Measurements from ENCODE around the gene PASD1.

The PASD1 gene

GRCh38 chrX:151697522-151697921 lies 134.0 kb downstream of the PASD1 start:
- peak; percentile 66 for DNase-seq (ENCODE audit: low read depth)
- H3K4me3 ChIP-seq (ENCODE audit: low read depth, low read length), result no peak overlapping the region

- no peak overlapping the region for H3K4me3 ChIP-seq (ENCODE audit: low read depth, low read length)
- no peak for DNase-seq (ENCODE audit: low read depth)
Measured at GRCh38 chrX:151698485-151698884, 135.0 kb downstream of the PASD1 start.

DNA sequence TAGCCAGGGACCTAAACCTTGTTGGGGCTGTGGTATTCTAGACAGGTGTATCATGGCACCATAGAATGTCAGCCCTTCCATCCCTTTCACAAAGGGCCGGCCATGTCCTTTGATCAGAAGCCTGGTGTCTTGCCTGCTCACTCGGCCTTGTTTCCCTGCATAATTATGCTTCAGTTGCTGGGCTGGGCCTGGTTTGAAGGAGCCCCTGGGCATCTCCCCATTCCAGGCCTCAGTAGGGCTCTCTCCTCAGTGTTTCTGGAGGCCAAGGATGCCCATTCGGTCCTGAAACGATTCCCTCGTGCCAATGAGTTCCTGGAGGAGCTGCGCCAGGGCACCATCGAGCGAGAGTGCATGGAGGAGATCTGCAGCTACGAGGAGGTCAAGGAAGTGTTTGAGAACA lies 136.3 kb downstream of the PASD1 start:
- no peak overlapping the region for H3K4me3 ChIP-seq (ENCODE audit: low read depth, low read length)
- DNase-seq (ENCODE audit: low read depth), result no peak

GRCh38 chrX:151700581-151700980 lies 137.1 kb downstream of the PASD1 start:
- DNase-seq (ENCODE audit: low read depth), result no peak
- no peak overlapping the region for H3K4me3 ChIP-seq (ENCODE audit: low read depth, low read length)

DNA sequence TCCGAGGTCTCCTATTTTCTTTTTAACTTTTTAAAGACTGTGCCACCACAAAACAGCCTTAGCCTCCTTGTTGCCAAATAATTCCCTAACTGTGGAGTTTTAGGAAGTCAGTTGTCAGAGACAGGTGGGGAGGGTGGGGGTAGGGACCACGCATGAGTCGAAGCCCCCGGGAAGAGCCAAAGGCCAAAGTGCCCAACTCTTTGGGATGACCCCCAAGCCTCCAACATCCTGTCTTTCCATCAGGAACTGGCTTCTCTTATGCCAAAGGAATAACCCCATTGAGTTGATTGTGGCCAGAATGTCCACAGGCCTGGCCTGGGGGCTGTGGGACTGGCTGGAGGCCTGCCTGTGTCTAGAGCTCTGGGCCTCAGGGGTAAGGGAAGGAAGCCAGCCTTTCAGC lies 137.6 kb downstream of the PASD1 start:
- DNase-seq (ENCODE audit: low read depth), result no peak
- H3K4me3 ChIP-seq (ENCODE audit: low read depth, low read length), result no peak overlapping the region

DNA sequence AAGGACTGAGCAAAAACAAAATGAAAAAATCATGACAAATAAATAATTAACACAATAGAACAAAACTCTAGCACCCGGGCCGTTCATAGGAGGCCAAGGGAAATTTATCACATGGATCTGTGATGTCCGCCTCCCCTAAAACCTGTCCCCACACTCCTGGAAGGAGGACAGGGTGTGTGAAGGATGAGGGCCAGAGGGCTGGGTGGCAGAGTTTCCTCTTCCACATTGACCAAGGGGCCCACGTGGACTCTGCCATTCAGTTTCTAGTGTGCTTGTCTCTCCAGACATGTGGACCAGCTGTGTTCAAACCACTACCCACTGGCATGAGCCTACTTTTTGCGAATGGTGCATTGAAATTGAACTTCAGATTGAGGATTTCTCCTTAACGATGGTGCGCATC lies 138.1 kb downstream of the PASD1 start:
- no peak for DNase-seq (ENCODE audit: low read depth)
- no peak overlapping the region for H3K4me3 ChIP-seq (ENCODE audit: low read depth, low read length)

GRCh38 chrX:151702026-151702714 lies 138.7 kb downstream of the PASD1 start:
- no peak for DNase-seq (ENCODE audit: low read depth)
- H3K4me3 ChIP-seq (ENCODE audit: low read depth, low read length), result no peak overlapping the region

- H3K4me3 ChIP-seq (ENCODE audit: low read depth, low read length), result no peak overlapping the region
Measured at GRCh38 chrX:151702741-151703340, 139.4 kb downstream of the PASD1 start.

DNA sequence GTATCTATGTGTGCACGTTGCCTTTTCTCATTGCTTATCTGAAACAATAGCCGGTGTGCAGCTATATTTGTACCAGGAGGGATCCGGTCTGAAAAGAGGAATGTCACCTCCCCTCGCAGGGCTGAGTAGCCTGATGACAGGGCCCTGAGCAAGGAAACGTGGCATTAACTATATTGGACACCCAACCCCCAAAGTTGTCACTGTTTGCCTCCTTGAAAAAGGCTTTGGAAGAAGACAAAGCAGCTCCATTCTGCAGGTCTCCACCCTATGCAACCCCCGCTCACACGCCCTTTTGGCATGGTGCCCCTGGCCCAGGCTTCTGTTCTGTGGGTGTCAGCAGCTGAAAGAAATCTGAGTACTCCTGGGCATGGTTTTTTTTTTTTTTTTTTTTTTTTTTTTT lies 140.0 kb downstream of the PASD1 start:
- no peak overlapping the region for H3K4me3 ChIP-seq (ENCODE audit: low read depth, low read length)
- DNase-seq (ENCODE audit: low read depth), result peak; percentile 4

More at GRCh38 chrX:151702741-151703340, 139.4 kb downstream of the PASD1 start:
- no peak for DNase-seq (ENCODE audit: low read depth)

GRCh38 chrX:151704041-151704663 lies 140.7 kb downstream of the PASD1 start:
- no peak for DNase-seq (ENCODE audit: low read depth)
- H3K4me3 ChIP-seq (ENCODE audit: low read depth, low read length), result no peak overlapping the region

DNA sequence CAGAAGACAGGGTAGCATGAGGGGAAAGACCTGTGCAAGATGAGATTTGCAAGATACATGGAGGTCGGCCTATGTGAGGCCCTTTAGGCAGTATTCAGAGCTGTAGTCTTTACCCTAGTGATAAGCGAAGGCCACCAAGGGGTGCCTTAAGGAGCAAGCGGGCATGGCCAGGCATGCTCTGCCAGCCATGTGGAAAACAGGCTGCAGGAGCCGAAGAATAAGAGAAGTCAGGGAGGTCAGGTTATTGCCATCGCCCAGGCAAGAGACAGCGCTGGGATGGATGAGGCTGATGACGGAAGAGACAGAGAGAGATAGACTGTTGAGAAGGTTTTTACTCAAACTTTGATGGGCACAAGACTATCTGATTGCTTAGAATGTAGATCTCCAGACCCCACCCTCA lies 145.3 kb downstream of the PASD1 start:
- H3K4me3 ChIP-seq (ENCODE audit: low read depth, low read length), result no peak overlapping the region
- no peak for DNase-seq (ENCODE audit: low read depth)

GRCh38 chrX:151710457-151710856 lies 147.0 kb downstream of the PASD1 start:
- H3K4me3 ChIP-seq (ENCODE audit: low read depth, low read length), result no peak overlapping the region
- DNase-seq (ENCODE audit: low read depth), result no peak

DNA sequence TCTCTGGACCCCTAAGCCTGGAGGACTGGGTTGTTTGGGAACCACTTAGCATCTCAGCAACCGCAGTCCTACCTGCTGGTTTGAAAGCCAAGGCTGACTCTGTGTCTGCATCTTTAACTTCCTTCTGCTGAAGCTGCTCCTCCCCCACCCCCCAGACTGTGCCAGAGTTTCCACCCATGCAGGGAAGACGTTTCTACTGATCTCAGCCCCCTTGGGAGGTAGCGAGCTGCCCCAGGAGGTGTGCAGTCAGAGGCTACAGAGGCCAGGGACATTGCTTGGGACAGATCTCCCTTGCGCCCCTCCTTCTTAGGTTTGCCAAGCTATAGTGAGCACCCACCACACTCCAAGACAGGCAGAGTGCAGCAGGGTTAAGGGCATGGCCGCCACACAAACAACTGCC lies 147.7 kb downstream of the PASD1 start:
- H3K4me3 ChIP-seq (ENCODE audit: low read depth, low read length), result no peak overlapping the region
- no peak for DNase-seq (ENCODE audit: low read depth)

- H3K4me3 ChIP-seq (ENCODE audit: low read depth, low read length), result no peak overlapping the region
Measured at GRCh38 chrX:151711787-151712186, 148.3 kb downstream of the PASD1 start.

GRCh38 chrX:151712253-151712652 lies 148.8 kb downstream of the PASD1 start:
- no peak for DNase-seq (ENCODE audit: low read depth)
- no peak overlapping the region for H3K4me3 ChIP-seq (ENCODE audit: low read depth, low read length)

More at GRCh38 chrX:151711787-151712186, 148.3 kb downstream of the PASD1 start:
- DNase-seq (ENCODE audit: low read depth), result no peak

GRCh38 chrX:151713849-151714248 lies 150.4 kb downstream of the PASD1 start:
- no peak overlapping the region for H3K4me3 ChIP-seq (ENCODE audit: low read depth, low read length)
- no peak for DNase-seq (ENCODE audit: low read depth)

- no peak for DNase-seq (ENCODE audit: low read depth)
- no peak overlapping the region for H3K4me3 ChIP-seq (ENCODE audit: low read depth, low read length)
Measured at GRCh38 chrX:151714362-151714761, 150.9 kb downstream of the PASD1 start.

GRCh38 chrX:151715752-151716151 lies 152.3 kb downstream of the PASD1 start, which contains the start of gene FATE1:
Gene FATE1 (plus strand): TSS chrX:151716035. CDS start chrX:151716120, 85 bp downstream.
- no peak within 1 kb of the TSS for H3K4me3 ChIP-seq (ENCODE audit: low read depth, low read length)
- DNase-seq (ENCODE audit: low read depth), result no peak

GRCh38 chrX:151722241-151722846 lies 158.9 kb downstream of the PASD1 start:
- DNase-seq (ENCODE audit: low read depth), result no peak

GRCh38 chrX:151723156-151723760 lies 159.8 kb downstream of the PASD1 start:
- H3K4me3 ChIP-seq (ENCODE audit: low read depth, low read length), result no peak overlapping the region
- no peak for DNase-seq (ENCODE audit: low read depth)

More at GRCh38 chrX:151722241-151722846, 158.9 kb downstream of the PASD1 start:
- no peak overlapping the region for H3K4me3 ChIP-seq (ENCODE audit: low read depth, low read length)
